Activated CD8-positive, alpha-beta T cell treated with anti-CD3 and anti-CD28 coated beads for 36 hours (primary cell): Measurements from ENCODE around the gene METRN. TPM values are rescaled to one million over a fixed set of nuclear protein-coding genes. Genes with fewer than 3 reads are reported as not detected.

Experiments used
- ATAC-seq: fragments of 200-7000 bp; cut with Tn5 transposase; one replicate; pipeline ENCODE4 v1.10.0; 2021; ENCODE audit warnings: mild to moderate bottlenecking, moderate library complexity
- CTCF ChIA-PET: fragments of 350-600 bp; sonication (Branson Sonifier 250); formaldehyde crosslinking; loops from one replicate; lab custom pipeline; 2021; ENCODE audit warnings: antibody characterized with exemption; lab: Charles Lee
- POLR2A ChIA-PET: fragments of 350-600 bp; sonication (Branson Sonifier 250); formaldehyde crosslinking; loops from one replicate; lab custom pipeline; 2021; ENCODE audit warnings: antibody characterized with exemption; lab: Charles Lee
- DNase-seq: peaks from one replicate; pipeline ENCODE4 v3.0.0-alpha.2; 2020
- H3K27ac Mint-ChIP-seq: one replicate; pipeline ENCODE4 v1.8.0; 2021; ENCODE audit warnings: mild to moderate bottlenecking, mixed read lengths
- H3K27me3 Mint-ChIP-seq: one replicate; pipeline ENCODE4 v1.8.0; 2021; ENCODE audit warnings: mixed read lengths
- H3K36me3 Mint-ChIP-seq: one replicate; pipeline ENCODE4 v1.8.0; 2021; ENCODE audit warnings: low read depth, mixed read lengths
- H3K4me1 Mint-ChIP-seq: one replicate; pipeline ENCODE4 v1.8.0; 2021; ENCODE audit warnings: low read depth, mixed read lengths
- H3K4me3 Mint-ChIP-seq: one replicate; pipeline ENCODE4 v1.8.0; 2021; ENCODE audit warnings: mild to moderate bottlenecking, moderate library complexity, mixed read lengths
- H3K9me3 Mint-ChIP-seq: one replicate; pipeline ENCODE4 v1.8.0; 2021; ENCODE audit warnings: mixed read lengths
- intact Hi-C: fragments of 100-400 bp; cut with micrococcal nuclease; formaldehyde crosslinking; loops from one replicate; pipeline ENCODE4 v1.10.0; 2022
- total RNA-seq, 2 experiments: library from RNA; stranded (reverse); gene quantifications; one replicate each; pipeline ENCODE4 v1.2.3, GENCODE V29; 2021
- TF ChIP-seq, protein P1 (sequence below): fragments of 200-600 bp; IDR thresholded peaks from one replicate; pipeline ENCODE4 v1.8.0; 2022; ENCODE audit warnings: antibody characterized with exemption, mild to moderate bottlenecking

METRN gene
- total RNA-seq, 2 experiments from 2014 or later = 37.2 to 43.1 TPM

DNA sequence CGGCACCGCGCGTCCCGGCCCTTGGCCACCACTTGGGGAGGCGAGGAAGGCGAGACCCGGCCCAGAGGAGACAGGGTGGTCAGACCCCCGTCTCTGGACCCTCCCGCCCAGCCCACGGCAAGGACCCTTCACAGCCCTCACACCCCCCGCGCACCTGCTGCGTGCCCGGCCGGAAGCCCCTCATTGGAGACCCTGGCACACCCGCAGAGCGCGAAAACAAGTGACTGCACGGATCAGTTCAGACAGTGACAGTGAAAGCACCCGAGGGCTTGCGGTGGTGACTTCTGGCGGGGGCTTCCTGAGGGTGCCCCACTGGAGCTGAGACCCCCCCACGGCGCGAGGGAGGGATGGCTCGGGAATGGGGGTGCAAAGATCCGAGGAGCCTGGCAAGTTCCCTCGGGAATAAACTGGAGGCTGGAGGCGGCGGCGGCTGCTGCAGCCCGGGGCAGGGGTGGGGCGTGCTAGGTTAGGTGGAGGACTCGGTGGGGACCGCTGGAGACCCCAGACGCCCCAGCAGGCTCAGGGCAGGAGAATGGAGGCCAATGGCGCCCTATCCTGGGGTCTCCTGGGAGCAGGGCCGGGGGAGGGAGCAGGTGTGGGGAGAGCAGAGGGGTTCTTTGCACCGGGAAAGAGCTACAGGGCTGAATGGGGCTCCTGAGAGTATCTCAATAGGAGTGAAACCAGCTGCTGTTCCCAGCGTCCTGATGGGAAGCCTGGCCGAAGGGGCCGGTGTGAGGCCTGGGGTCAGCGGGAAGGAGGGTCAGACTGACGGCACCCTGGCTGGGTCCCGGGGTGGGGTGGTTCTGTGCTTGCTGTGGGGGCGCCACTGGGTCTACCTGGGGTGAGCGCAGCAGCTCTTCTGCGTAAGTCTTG is 8.5 kb upstream of the METRN start:
- Mint-ChIP-seq H3K9me3 (no peaks in the 10 kb centered on the region), H3K4me1 (no peaks in the 10 kb centered on the region), H3K27ac (no peak overlapping the region), H3K27me3 (peaks cover 57% of the 10 kb centered on the region), H3K4me3 (no peak overlapping the region), H3K36me3 (no peaks in the 10 kb centered on the region)
- TF ChIP-seq, protein P1, sequence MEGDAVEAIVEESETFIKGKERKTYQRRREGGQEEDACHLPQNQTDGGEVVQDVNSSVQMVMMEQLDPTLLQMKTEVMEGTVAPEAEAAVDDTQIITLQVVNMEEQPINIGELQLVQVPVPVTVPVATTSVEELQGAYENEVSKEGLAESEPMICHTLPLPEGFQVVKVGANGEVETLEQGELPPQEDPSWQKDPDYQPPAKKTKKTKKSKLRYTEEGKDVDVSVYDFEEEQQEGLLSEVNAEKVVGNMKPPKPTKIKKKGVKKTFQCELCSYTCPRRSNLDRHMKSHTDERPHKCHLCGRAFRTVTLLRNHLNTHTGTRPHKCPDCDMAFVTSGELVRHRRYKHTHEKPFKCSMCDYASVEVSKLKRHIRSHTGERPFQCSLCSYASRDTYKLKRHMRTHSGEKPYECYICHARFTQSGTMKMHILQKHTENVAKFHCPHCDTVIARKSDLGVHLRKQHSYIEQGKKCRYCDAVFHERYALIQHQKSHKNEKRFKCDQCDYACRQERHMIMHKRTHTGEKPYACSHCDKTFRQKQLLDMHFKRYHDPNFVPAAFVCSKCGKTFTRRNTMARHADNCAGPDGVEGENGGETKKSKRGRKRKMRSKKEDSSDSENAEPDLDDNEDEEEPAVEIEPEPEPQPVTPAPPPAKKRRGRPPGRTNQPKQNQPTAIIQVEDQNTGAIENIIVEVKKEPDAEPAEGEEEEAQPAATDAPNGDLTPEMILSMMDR = no peak
- no peak for DNase-seq
- no peak for ATAC-seq
- ChIA-PET POLR2A (interaction anchor here (0.8 to 1.2 kb wide), 4 partner anchors 14 to 335 kb away, joined by 3 to 4 read pairs (median 3); no protein-coding TSS in a partner anchor), CTCF (interaction anchor here (1.3 to 11.9 kb wide), 3 partner anchors 23 to 397 kb away, joined by 3 to 207 read pairs (median 4); partner anchors contain the start of genes ANTKMT, CCDC78 and HAGHL)
- intact Hi-C loops = no loop called here

DNA sequence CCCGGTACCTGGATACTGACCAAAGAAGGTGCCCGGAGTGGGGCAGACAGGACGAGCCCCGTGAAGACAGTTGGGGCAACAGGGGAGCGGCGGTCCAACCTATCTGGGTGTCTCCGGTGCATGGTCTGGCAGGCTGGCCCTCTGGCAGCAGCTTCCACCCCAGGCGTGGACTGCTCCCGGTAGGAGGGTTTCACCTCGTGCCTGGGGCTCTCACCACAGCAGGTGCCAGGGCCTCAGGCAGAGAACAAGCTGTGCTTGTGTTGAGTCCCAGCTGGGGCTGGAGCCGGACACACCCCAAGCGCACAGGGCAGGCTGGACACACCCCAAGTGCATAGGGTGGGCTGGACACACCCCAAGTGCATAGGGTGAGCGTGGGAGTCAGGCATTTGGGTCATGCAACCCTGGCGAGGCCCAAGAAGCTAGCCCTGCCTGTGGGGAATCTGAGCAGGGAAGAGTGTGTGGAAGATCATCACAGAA is 7.8 kb upstream of the METRN start:
- intact Hi-C loops = no loop called here
- ChIA-PET POLR2A (interaction anchor here (0.8 to 1.2 kb wide), 4 partner anchors 13 to 334 kb away, joined by 3 to 4 read pairs (median 3); no protein-coding TSS in a partner anchor), CTCF (interaction anchor here (1.0 to 11.9 kb wide), 5 partner anchors 9 to 396 kb away, joined by 3 to 207 read pairs (median 4); partner anchors contain the start of genes ANTKMT, CCDC78 and HAGHL)
- TF ChIP-seq, protein P1 = no peak
- Mint-ChIP-seq H3K9me3 (no peaks in the 10 kb centered on the region), H3K36me3 (no peaks in the 10 kb centered on the region), H3K4me3 (no peak overlapping the region), H3K27ac (no peak overlapping the region), H3K4me1 (no peaks in the 10 kb centered on the region), H3K27me3 (peaks cover 54% of the 10 kb centered on the region)
- ATAC-seq (no peak), DNase-seq (no peak)

DNA sequence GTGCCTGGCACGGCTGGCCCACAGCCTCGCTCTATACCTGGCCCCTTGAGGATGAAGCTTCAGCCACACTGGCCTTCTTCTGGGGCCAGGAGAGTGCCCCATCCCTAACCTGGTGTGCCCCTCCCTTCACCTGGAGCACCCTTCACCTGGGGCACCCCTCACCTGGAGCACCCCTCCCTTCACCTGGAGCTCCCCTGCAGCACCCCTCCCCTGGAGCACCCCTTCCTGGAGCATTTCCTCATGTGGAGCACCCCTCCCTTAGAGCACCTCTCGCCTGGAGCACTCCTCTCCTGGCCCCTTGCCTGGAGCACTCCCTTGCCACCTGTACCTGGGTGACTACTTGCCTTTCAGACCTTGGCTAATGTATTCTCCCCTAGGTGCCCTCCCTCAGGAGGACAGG is 6.9 kb upstream of the METRN start:
- ATAC-seq (no peak), DNase-seq (no peak)
- H3K27ac Mint-ChIP-seq = no peak overlapping the region
- no peak overlapping the region for H3K4me3 Mint-ChIP-seq
- intact Hi-C loops = no loop called here
- ChIA-PET CTCF (interaction anchor here (1.0 to 11.9 kb wide), 5 partner anchors 8 to 395 kb away, joined by 3 to 207 read pairs (median 4); partner anchors contain the start of genes ANTKMT, CCDC78 and HAGHL), POLR2A (interaction anchor here (0.7 kb wide), 1 partner anchor 18 kb away, joined by 3 read pairs; the partner anchor contains the start of gene WDR24)
- H3K27me3 Mint-ChIP-seq = peaks cover 49% of the 10 kb centered on the region
- TF ChIP-seq, protein P1 = no peak
- H3K9me3 Mint-ChIP-seq = no peaks in the 10 kb centered on the region
- H3K4me1 Mint-ChIP-seq = peaks cover 2% of the 10 kb centered on the region
- H3K36me3 Mint-ChIP-seq = no peaks in the 10 kb centered on the region

DNA sequence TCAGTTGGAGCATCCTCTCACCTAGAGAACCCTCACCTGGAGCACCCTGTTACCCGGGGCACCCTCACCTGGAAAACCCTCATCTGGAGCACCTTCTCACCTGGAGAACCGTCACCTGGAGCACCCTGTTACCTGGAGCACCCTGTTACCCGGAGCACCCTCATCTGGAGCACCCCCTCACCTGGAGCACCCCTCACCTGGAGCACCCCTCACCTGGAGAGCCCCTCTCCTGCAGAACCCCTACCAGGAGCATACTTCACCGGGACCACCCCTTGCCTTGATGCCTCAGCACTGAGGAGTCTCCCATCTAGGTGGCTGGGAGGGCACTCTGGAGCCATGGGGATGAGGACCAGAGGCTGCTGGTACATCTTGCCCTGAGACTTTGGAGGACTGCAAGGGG is 6.0 kb upstream of the METRN start:
- no peak overlapping the region for H3K4me3 Mint-ChIP-seq
- no peaks in the 10 kb centered on the region for H3K9me3 Mint-ChIP-seq
- POLR2A ChIA-PET = no interaction called here
- DNase-seq (no peak), ATAC-seq (no peak)
- peaks cover 2% of the 10 kb centered on the region for H3K4me1 Mint-ChIP-seq
- H3K27me3 Mint-ChIP-seq = peaks cover 45% of the 10 kb centered on the region
- CTCF ChIA-PET = interaction anchor here (8.1 to 11.9 kb wide), 2 partner anchors 21 to 77 kb away, joined by 149 to 207 read pairs; partner anchors contain the start of genes ANTKMT, CCDC78, CHTF18 and HAGHL
- TF ChIP-seq, protein P1 = no peak
- no peaks in the 10 kb centered on the region for H3K36me3 Mint-ChIP-seq
- no peak overlapping the region for H3K27ac Mint-ChIP-seq
- intact Hi-C loops = no loop called here
